ENCODE results near the gene PLGRKT. TPM values are rescaled to one million over a fixed set of nuclear protein-coding genes. Genes with fewer than 3 reads are reported as not detected.

PLGRKT gene
- total RNA-seq, 1 donor from 2014 or later = 28.5 TPM

- Histone ChIP-seq H3K27me3 (ENCODE audit: control insufficient read depth, insufficient read depth, low read length) (no peaks in the 10 kb centered on the region), H3K36me3 (ENCODE audit: control insufficient read depth, insufficient read depth, low read length) (no peaks in the 10 kb centered on the region), H3K4me3 (ENCODE audit: low read depth, low read length) (no peak overlapping the region)
- TF ChIP-seq CTCF (IDR thresholded peaks at IDR 0.05; ENCODE audit: insufficient read depth, low read length, poor library complexity, severe bottlenecking) = no peak
- no peak for DNase-seq (ENCODE audit: low read depth)
These were observed 7.7 kb downstream of the PLGRKT start for GRCh38 chr9:5429873-5430564.

GRCh38 chr9:5428794-5429528 lies 8.8 kb downstream of the PLGRKT start:
- Histone ChIP-seq H3K27me3 (ENCODE audit: control insufficient read depth, insufficient read depth, low read length) (no peaks in the 10 kb centered on the region), H3K4me3 (ENCODE audit: low read depth, low read length) (no peak overlapping the region), H3K36me3 (ENCODE audit: control insufficient read depth, insufficient read depth, low read length) (no peaks in the 10 kb centered on the region)
- TF ChIP-seq CTCF (IDR thresholded peaks at IDR 0.05; ENCODE audit: insufficient read depth, low read length, poor library complexity, severe bottlenecking) = no peak
- no peak for DNase-seq (ENCODE audit: low read depth)

GRCh38 chr9:5428172-5428571 lies 9.6 kb downstream of the PLGRKT start:
- Histone ChIP-seq H3K4me3 (ENCODE audit: low read depth, low read length) (no peak overlapping the region), H3K36me3 (ENCODE audit: control insufficient read depth, insufficient read depth, low read length) (no peaks in the 10 kb centered on the region), H3K27me3 (ENCODE audit: control insufficient read depth, insufficient read depth, low read length) (no peaks in the 10 kb centered on the region)
- DNase-seq (ENCODE audit: low read depth) = no peak
- TF ChIP-seq CTCF (IDR thresholded peaks at IDR 0.05; ENCODE audit: insufficient read depth, low read length, poor library complexity, severe bottlenecking) = no peak

GRCh38 chr9:5427005-5427404 lies 10.7 kb downstream of the PLGRKT start:
- Histone ChIP-seq H3K36me3 (ENCODE audit: control insufficient read depth, insufficient read depth, low read length) (no peaks in the 10 kb centered on the region), H3K4me3 (ENCODE audit: low read depth, low read length) (no peak overlapping the region), H3K27me3 (ENCODE audit: control insufficient read depth, insufficient read depth, low read length) (no peaks in the 10 kb centered on the region)
- TF ChIP-seq CTCF (IDR thresholded peaks at IDR 0.05; ENCODE audit: insufficient read depth, low read length, poor library complexity, severe bottlenecking) = no peak
- DNase-seq (ENCODE audit: low read depth) = no peak

GRCh38 chr9:5425006-5425628 lies 12.6 kb downstream of the PLGRKT start:
- DNase-seq (ENCODE audit: low read depth) = no peak
- H3K4me3 ChIP-seq (ENCODE audit: low read depth, low read length) = no peak overlapping the region
- no peaks in the 10 kb centered on the region for H3K27me3 ChIP-seq (ENCODE audit: control insufficient read depth, insufficient read depth, low read length)
- peak; percentile 35 for TF ChIP-seq CTCF (IDR thresholded peaks at IDR 0.05; ENCODE audit: insufficient read depth, low read length, poor library complexity, severe bottlenecking)
- no peaks in the 10 kb centered on the region for H3K36me3 ChIP-seq (ENCODE audit: control insufficient read depth, insufficient read depth, low read length)
